Tibial nerve (tissue), 4 donors: ENCODE measurements around the gene TFB1M.

Experiments used
- EP300 ChIP-seq, 2 donors: sonication (generic); formaldehyde crosslinking; IDR thresholded peaks; one replicate each; pipeline ENCODE4 v1.6.1; 2017; ENCODE audit warnings: antibody characterized with exemption in 2 of 2, mild to moderate bottlenecking in 1 of 2
- POLR2A ChIP-seq, 2 donors: fragments of 450-650 bp; IDR thresholded peaks; one replicate each; pipeline ENCODE4 v1.6.1; 2017; ENCODE audit warnings: antibody characterized with exemption in 2 of 2, mild to moderate bottlenecking in 2 of 2, moderate library complexity in 2 of 2
- TF ChIP-seq, protein P1 (sequence below), 5 experiments: fragments of 200-600 bp in 3 of 5; fragments of 450-650 bp in 2 of 5; sonication (generic) in 3 of 5; IDR thresholded peaks; one replicate each; pipeline ENCODE4 v1.5.1; 2016 to 2019; ENCODE audit warnings: antibody characterized with exemption in 5 of 5, mild to moderate bottlenecking in 3 of 5, moderate library complexity in 2 of 5

DNA sequence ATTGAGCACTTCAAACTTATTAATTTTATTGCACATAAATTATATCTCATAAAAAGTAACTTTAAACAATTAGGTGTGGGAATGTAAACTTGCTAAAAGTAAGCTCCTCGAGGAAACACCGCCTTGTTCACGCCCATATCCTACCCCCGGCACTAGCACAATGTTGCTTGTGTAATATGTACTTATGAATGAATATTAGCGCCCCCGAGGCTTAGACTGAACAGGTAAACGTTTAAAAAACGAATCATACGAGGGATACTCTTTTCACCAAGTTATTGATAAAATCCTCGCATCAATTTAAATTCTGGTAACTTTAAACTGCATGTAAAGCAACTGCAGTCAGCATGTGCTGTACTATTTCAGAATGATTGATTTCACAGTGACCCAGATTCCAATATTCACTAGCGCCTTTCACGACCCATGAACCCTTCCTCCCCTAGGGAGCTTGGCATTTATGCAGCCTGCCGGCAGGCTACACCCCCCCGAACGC lies 637 bp downstream of the TFB1M start:
- TF ChIP-seq EP300 (IDR thresholded peaks at IDR 0.05) (no peak), POLR2A (IDR thresholded peaks at IDR 0.05) (no peak)
- TF ChIP-seq, protein P1, sequence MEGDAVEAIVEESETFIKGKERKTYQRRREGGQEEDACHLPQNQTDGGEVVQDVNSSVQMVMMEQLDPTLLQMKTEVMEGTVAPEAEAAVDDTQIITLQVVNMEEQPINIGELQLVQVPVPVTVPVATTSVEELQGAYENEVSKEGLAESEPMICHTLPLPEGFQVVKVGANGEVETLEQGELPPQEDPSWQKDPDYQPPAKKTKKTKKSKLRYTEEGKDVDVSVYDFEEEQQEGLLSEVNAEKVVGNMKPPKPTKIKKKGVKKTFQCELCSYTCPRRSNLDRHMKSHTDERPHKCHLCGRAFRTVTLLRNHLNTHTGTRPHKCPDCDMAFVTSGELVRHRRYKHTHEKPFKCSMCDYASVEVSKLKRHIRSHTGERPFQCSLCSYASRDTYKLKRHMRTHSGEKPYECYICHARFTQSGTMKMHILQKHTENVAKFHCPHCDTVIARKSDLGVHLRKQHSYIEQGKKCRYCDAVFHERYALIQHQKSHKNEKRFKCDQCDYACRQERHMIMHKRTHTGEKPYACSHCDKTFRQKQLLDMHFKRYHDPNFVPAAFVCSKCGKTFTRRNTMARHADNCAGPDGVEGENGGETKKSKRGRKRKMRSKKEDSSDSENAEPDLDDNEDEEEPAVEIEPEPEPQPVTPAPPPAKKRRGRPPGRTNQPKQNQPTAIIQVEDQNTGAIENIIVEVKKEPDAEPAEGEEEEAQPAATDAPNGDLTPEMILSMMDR (IDR thresholded peaks at IDR 0.05) = no peak
